Thyroid gland (tissue), 4 donors: ENCODE measurements around the gene LDLRAD3. TPM values are rescaled to one million over a fixed set of nuclear protein-coding genes. Genes with fewer than 3 reads are reported as not detected.

Experiments
- DNase-seq, 2 donors: peaks; one replicate each; pipeline ENCODE4 v3.0.0-alpha.2; 2019
- H3K27ac ChIP-seq, 3 donors: fragments of 200-600 bp; sonication (generic); 1 replicate in 2 of 3; 2 replicates in 1 of 3; pipeline ENCODE4 v1.5.1; 2016 to 2019; ENCODE audit warnings: mild to moderate bottlenecking in 1 of 3, moderate library complexity in 1 of 3
- H3K27me3 ChIP-seq: fragments of 200-600 bp; sonication (generic); one replicate; pipeline ENCODE4 v1.5.1; 2019
- H3K36me3 ChIP-seq, 2 donors: fragments of 200-600 bp; sonication (generic); one replicate each; pipeline ENCODE4 v1.5.1; 2016 to 2019
- H3K4me1 ChIP-seq, 2 donors: fragments of 200-600 bp; sonication (generic); one replicate each; pipeline ENCODE4 v1.5.1; 2017 to 2019
- H3K4me3 ChIP-seq, 3 donors: fragments of 200-600 bp; sonication (generic); replicated peaks in 1 of 3; 1 replicate in 2 of 3; 2 replicates in 1 of 3; pipeline ENCODE4 v1.5.1; 2016; ENCODE audit warnings: mild to moderate bottlenecking in 1 of 3
- H3K9me3 ChIP-seq: fragments of 200-600 bp; sonication (generic); one replicate; pipeline ENCODE4 v1.5.1; 2017
- POLR2A ChIP-seq, 2 donors: fragments of 450-650 bp; IDR thresholded peaks; one replicate each; pipeline ENCODE4 v1.6.1; 2017; ENCODE audit warnings: antibody characterized with exemption in 2 of 2, mild to moderate bottlenecking in 2 of 2, moderate library complexity in 1 of 2
- WGBS, 2 donors: methylation state at CpG; one replicate each; pipeline ENCODE4 v1.1.5; 2017; 5-methylcytosine and 5-hydroxymethylcytosine counted together
- intact Hi-C: fragments of 100-400 bp; cut with DNase I; formaldehyde crosslinking; loops from one replicate; pipeline ENCODE4 v1.15.1; 2023
- total RNA-seq, 4 donors: library from RNA; depleted of rRNA; stranded (reverse); fragments of >200 nt; gene quantifications; one replicate each; pipeline ENCODE4 v1.2.3, GENCODE V29; 2016
- TF ChIP-seq, protein P1 (sequence below), 6 experiments: fragments of 200-600 bp in 3 of 6; fragments of 450-650 bp in 3 of 6; sonication (generic) in 3 of 6; IDR thresholded peaks; one replicate each; pipeline ENCODE4 v1.5.1; 2016 to 2019; ENCODE audit warnings: antibody characterized with exemption in 6 of 6, mild to moderate bottlenecking in 2 of 6, inconsistent platforms in 1 of 6, moderate library complexity in 1 of 6

Gene LDLRAD3
- total RNA-seq, 4 donors from 2014 or later, result 3.6 to 9.3 (median 6.2) TPM

DNA sequence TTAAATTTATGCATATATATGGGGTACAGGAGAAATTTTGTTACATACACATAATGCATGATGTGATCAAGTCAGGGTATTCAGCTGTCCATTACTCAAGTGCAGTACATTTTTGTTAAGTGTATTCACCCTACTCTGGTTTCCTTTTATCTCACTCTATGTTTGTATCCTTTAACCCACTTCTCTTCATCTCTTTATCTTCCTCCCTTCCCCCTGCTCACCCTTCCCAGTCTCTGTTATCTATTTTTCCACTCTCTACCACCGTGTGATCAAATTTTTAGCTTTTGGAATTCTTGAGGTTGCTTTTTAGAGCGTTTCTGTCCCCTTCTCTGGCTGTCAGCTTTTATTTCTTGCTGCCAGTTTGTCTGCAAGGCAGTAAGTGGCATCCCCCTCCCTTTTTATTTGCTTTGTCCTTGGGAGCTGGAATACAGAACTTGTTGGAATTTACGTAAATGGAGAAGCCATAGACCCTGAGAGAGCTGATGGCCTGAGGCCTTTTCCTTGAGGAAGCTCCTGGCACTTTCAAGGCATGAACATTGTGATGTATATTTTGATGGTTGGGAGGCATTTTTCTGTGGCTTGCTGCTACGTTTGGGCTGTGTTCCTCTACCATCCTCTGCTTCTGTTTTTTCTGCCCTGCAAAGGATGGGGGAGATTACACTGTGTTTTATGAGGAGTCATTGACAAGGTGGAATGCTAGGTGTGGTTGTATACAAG, 148.6 kb downstream of the LDLRAD3 start:
- H3K27ac ChIP-seq, result no peak overlapping the region
- DNase-seq, result no peak

DNA sequence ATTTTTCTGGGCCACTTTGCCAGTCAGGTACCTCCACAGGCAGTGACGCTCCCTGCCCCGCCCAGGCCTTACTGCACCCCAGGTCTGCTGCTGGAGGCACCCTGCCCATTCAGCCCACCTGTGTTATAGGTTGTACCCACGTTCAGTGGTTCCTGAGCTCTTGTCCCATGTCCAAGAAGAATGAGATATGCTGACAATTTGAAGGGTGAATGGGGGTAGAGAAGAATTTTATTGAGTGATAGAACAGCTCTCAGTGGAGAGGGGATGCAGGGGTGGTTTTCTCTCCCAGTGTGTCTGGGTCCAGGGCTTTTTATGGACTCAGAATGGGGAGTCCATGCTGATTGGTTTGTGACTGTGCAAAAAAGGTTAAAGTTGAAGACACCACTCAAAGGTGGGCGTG, 149.7 kb downstream of the LDLRAD3 start:
- intact Hi-C loops, result no loop called here
- no peak overlapping the region for H3K27ac ChIP-seq
- TF ChIP-seq, protein P1, sequence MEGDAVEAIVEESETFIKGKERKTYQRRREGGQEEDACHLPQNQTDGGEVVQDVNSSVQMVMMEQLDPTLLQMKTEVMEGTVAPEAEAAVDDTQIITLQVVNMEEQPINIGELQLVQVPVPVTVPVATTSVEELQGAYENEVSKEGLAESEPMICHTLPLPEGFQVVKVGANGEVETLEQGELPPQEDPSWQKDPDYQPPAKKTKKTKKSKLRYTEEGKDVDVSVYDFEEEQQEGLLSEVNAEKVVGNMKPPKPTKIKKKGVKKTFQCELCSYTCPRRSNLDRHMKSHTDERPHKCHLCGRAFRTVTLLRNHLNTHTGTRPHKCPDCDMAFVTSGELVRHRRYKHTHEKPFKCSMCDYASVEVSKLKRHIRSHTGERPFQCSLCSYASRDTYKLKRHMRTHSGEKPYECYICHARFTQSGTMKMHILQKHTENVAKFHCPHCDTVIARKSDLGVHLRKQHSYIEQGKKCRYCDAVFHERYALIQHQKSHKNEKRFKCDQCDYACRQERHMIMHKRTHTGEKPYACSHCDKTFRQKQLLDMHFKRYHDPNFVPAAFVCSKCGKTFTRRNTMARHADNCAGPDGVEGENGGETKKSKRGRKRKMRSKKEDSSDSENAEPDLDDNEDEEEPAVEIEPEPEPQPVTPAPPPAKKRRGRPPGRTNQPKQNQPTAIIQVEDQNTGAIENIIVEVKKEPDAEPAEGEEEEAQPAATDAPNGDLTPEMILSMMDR (IDR thresholded peaks at IDR 0.05), result no peak
- H3K4me3 ChIP-seq, result no peak overlapping the region
- H3K36me3 ChIP-seq, result no peaks in the 10 kb centered on the region
- peaks cover 0 to 8% of the 10 kb centered on the region in 2 donors for H3K4me1 ChIP-seq
- no peaks in the 10 kb centered on the region for H3K9me3 ChIP-seq
- DNase-seq, result no peak
- 93 to 97% methylated on average over 4 of the region's 4 CpGs for WGBS, 2 donors
- no peaks in the 10 kb centered on the region for H3K27me3 ChIP-seq

More for the DNA sequence above, 148.6 kb downstream of the LDLRAD3 start:
- intact Hi-C loops, result no loop called here
- Histone ChIP-seq H3K9me3 (no peaks in the 10 kb centered on the region), H3K36me3 (no peaks in the 10 kb centered on the region), H3K4me1 (peaks cover 0 to 4% of the 10 kb centered on the region in 2 donors), H3K4me3 (no peak overlapping the region), H3K27me3 (no peaks in the 10 kb centered on the region)
- WGBS, 2 donors, result 60 to 68% methylated on average over 4 of the region's 4 CpGs
- TF ChIP-seq, protein P1 (IDR thresholded peaks at IDR 0.05), result no peak
- TF ChIP-seq POLR2A (IDR thresholded peaks at IDR 0.05), result no peak

DNA sequence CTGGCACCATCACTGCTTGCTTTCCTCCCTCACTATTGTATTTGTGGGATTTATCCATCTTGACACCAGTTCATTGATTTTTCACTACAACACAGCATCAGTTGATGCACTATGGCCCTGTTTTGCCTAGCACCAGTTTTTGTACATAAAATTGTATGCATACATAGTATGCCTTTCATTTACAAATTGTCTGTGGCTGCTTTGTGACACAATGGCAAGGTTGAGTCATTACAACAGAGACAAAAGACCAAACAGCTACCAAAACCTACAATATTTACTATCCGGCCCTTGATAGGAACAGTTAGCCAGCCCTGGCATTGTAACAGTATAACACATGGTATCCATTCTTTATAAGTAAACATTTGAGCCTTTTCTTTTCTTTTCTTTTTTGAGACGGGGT, 150.3 kb downstream of the LDLRAD3 start:
- WGBS, 2 donors, result 95 to 97% methylated on average over 2 of the region's 2 CpGs
- peaks cover 0 to 9% of the 10 kb centered on the region in 2 donors for H3K4me1 ChIP-seq
- intact Hi-C loops, result no loop called here
- H3K27ac ChIP-seq, result no peak overlapping the region
- TF ChIP-seq, protein P1 (IDR thresholded peaks at IDR 0.05), result no peak
- no peak for TF ChIP-seq POLR2A (IDR thresholded peaks at IDR 0.05)
- H3K36me3 ChIP-seq, result no peaks in the 10 kb centered on the region
- no peak for DNase-seq
- H3K4me3 ChIP-seq, result no peak overlapping the region
- no peaks in the 10 kb centered on the region for H3K27me3 ChIP-seq
- no peaks in the 10 kb centered on the region for H3K9me3 ChIP-seq

DNA sequence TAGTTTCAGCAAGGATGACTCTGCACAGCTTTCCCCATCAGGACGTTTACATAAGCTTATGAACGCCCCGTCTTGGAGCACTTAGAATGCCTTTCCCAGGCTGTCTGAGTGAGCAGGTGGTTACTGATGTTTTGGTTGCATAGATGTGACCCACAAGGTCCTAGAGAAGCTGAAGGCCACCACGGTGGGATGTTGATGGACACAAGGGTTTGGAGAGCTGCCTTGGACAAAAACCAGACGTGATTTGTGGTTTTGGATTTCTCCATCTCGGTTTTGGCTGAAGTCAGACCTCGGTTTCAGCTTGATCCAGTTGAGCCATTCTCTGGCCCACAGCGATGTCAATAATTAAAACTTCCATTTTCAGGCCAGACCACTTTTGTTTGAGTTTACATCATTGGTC, 151.9 kb downstream of the LDLRAD3 start:
- DNase-seq, result no peak

DNA sequence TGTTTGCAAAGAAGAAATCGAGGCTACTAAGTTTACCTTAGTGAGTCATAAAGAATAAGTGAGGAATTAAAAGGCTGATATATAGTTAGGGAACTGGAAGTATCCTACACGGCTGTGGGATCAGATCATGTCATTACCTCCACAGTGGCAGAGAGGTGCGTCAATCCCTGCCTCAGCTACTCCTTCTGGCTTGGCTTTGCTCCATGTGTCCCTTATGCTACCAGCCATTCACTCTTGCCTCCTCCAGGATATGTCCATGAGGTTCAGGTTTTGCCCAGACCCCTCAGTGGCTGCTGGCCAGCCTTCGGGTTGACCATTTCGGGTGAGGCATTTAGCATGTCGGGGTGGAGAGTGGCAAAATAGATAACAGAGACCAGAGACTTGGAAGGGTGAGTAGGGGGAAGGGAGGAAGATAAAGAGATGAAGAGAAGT, 153.4 kb downstream of the LDLRAD3 start:
- H3K4me1 ChIP-seq, result peaks cover 0 to 5% of the 10 kb centered on the region in 2 donors
- TF ChIP-seq, protein P1 (IDR thresholded peaks at IDR 0.05), result no peak
- no peak for TF ChIP-seq POLR2A (IDR thresholded peaks at IDR 0.05)
- H3K4me3 ChIP-seq, result no peak overlapping the region
- H3K9me3 ChIP-seq, result no peaks in the 10 kb centered on the region
- H3K27ac ChIP-seq, result no peak overlapping the region
- no peak for DNase-seq
- WGBS, 2 donors, result 82 to 85% methylated on average over 6 of the region's 6 CpGs
- H3K36me3 ChIP-seq, result no peaks in the 10 kb centered on the region
- intact Hi-C loops, result no loop called here
- H3K27me3 ChIP-seq, result no peaks in the 10 kb centered on the region

More for the DNA sequence above, 151.9 kb downstream of the LDLRAD3 start:
- intact Hi-C loops, result no loop called here
- no peaks in the 10 kb centered on the region for H3K36me3 ChIP-seq
- TF ChIP-seq, protein P1 (IDR thresholded peaks at IDR 0.05), result no peak
- TF ChIP-seq POLR2A (IDR thresholded peaks at IDR 0.05), result no peak
- no peaks in the 10 kb centered on the region for H3K9me3 ChIP-seq
- H3K4me3 ChIP-seq, result no peak overlapping the region
- H3K27ac ChIP-seq, result no peak overlapping the region
- H3K4me1 ChIP-seq, result peaks cover 0 to 9% of the 10 kb centered on the region in 2 donors
- WGBS, 2 donors, result 75 to 77% methylated on average over 8 of the region's 8 CpGs
- no peaks in the 10 kb centered on the region for H3K27me3 ChIP-seq
